GM13976 (cell line): ENCODE measurements around the gene PCDHB7.
"Not testable (repeated sequence)": the region's sequence is repeated elsewhere in the genome, so short reads cannot be mapped to it uniquely, and the experiment has no call there.

Experiments used
- DNase-seq: peaks from one replicate; pipeline ENCODE4 v3.0.0; 2012; ENCODE audit warnings: low spot score
- CTCF ChIP-seq: IDR thresholded peaks from 2 replicates; pipeline ENCODE4 v1.5.1; 2012; ENCODE audit warnings: borderline replicate concordance, mild to moderate bottlenecking; ENCODE audit not compliant: insufficient read depth; ENCODE audit errors: extremely low read depth, missing control alignments, control extremely low read depth
- in situ Hi-C: fragments of 300-500 bp; cut with MboI; formaldehyde crosslinking; loops from one replicate; pipeline ENCODE4 v1.12.0; 2022; ENCODE audit warnings: low sequenced_read_pairs, mixed read lengths, inconsistent platforms; ENCODE audit not compliant: unreplicated experiment

Gene PCDHB7

GRCh38 chr5:141150224-141150992 is 22.0 kb upstream of the PCDHB7 start:
- TF ChIP-seq CTCF: no peak
- DNase-seq: no peak
- in situ Hi-C loops: no loop called here

GRCh38 chr5:141150993-141151325 is 21.5 kb upstream of the PCDHB7 start:
- in situ Hi-C loops: no loop called here
- no peak for DNase-seq
- TF ChIP-seq CTCF: no peak

GRCh38 chr5:141151632-141152031 is 20.8 kb upstream of the PCDHB7 start:
- in situ Hi-C loops, DNase-seq: not testable (repeated sequence)

- DNase-seq, in situ Hi-C loops: not testable (repeated sequence)
These were observed 20.3 kb upstream of the PCDHB7 start for GRCh38 chr5:141152096-141152495.

- in situ Hi-C loops: no loop called here
- DNase-seq: no peak
- TF ChIP-seq CTCF: no peak
These were observed 16.7 kb upstream of the PCDHB7 start for GRCh38 chr5:141155540-141156374.

GRCh38 chr5:141157356-141157755 is 15.1 kb upstream of the PCDHB7 start:
- DNase-seq, in situ Hi-C loops: not testable (repeated sequence)

- DNase-seq, in situ Hi-C loops: not testable (repeated sequence)
These were observed 14.5 kb upstream of the PCDHB7 start for GRCh38 chr5:141157901-141158300.

GRCh38 chr5:141174291-141175104 is 2.1 kb downstream of the PCDHB7 start:
- in situ Hi-C loops, DNase-seq: not testable (repeated sequence)

GRCh38 chr5:141175933-141176332 is 3.5 kb downstream of the PCDHB7 start:
- TF ChIP-seq CTCF: no peak
- no peak for DNase-seq
- in situ Hi-C loops: no loop called here

- DNase-seq, in situ Hi-C loops: not testable (repeated sequence)
These were observed 5.2 kb downstream of the PCDHB7 start, which contains the start of gene PCDHB8 for GRCh38 chr5:141177577-141178191. TSS of gene PCDHB8 (plus strand) at chr5:141177790. CDS start at chr5:141178035, 245 bp downstream.

GRCh38 chr5:141179371-141179770 is 6.9 kb downstream of the PCDHB7 start:
- in situ Hi-C loops, DNase-seq: not testable (repeated sequence)

- in situ Hi-C loops, DNase-seq: not testable (repeated sequence)
These were observed 7.4 kb downstream of the PCDHB7 start for GRCh38 chr5:141179876-141180275.
